Astrocyte of the cerebellum (primary cell): ENCODE measurements around the gene STRN.
"Not testable (repeated sequence)": the region's sequence is repeated elsewhere in the genome, so short reads cannot be mapped to it uniquely, and the experiment has no call there.

Experiments
- DNase-seq: peaks from one replicate; pipeline ENCODE4 v3.0.0-alpha.2; 2011; ENCODE audit warnings: low read depth
- H3K4me3 ChIP-seq: 2 replicates; pipeline ENCODE4 v1.5.1; 2011; ENCODE audit warnings: mild to moderate bottlenecking, low read depth, low read length, moderate library complexity
- CTCF ChIP-seq: IDR thresholded peaks from 2 replicates; pipeline ENCODE4 v1.5.1; 2012; ENCODE audit warnings: low read length, low read depth, moderate library complexity, mild to moderate bottlenecking; ENCODE audit errors: missing control alignments
- in situ Hi-C: cut with HindIII; loops from 2 replicates; pipeline ENCODE4 v1.10.0; 2017; ENCODE audit warnings: low sequenced_read_pairs

The STRN gene

GRCh38 chr2:36952748-36953197, 13.6 kb downstream of the STRN start:
- in situ Hi-C loops: no loop called here
- no peak for DNase-seq
- no peak overlapping the region for H3K4me3 ChIP-seq
- TF ChIP-seq CTCF: no peak

- no peak overlapping the region for H3K4me3 ChIP-seq
- TF ChIP-seq CTCF: no peak
- in situ Hi-C loops: no loop called here
- no peak for DNase-seq
These were observed 14.8 kb downstream of the STRN start for GRCh38 chr2:36951574-36951973.

DNA sequence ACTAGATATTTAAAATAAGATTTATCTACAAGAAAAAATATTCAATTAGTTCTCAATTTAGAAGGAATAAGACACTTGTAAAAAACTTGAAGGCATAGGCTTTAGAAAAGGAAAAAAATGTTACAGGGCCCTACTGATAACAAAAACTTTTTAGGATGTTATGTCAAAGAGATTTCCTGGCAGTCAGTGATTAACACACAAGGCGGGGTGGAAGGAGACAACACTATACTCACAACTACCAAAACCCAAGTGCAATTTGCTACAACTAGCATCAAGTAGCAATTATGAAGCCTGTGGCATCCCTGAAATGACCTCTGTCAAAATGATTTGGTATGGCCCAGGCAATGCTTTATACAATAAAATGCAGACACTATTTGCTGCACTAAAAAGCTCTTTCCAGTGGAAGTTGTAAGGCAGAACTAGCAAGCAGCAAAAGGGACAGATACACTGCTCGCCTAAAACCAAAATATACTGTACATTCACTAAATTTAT, 15.3 kb downstream of the STRN start:
- in situ Hi-C loops: no loop called here
- H3K4me3 ChIP-seq: no peak overlapping the region
- no peak for DNase-seq
- no peak for TF ChIP-seq CTCF

DNA sequence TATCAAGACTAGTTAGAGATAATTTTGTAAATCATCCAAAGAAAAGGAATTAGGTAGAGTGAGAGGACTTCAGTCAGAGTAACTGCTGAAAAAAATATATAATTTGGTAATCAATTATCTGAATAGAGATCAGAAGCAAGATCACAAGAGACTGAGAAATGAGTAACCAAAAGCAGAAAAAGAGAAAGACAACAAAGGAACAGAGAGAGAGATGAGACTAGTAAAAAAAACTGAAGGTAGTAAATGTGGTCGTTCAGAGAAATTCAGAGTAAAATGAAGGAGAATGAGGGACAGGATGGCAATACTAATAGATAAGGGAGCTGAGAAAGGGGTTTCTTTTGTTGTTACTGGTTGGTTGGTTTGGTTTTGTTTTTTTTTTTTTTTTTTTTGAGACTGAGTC, 16.5 kb downstream of the STRN start:
- no peak overlapping the region for H3K4me3 ChIP-seq
- no peak for TF ChIP-seq CTCF
- DNase-seq: no peak
- in situ Hi-C loops: no loop called here

DNA sequence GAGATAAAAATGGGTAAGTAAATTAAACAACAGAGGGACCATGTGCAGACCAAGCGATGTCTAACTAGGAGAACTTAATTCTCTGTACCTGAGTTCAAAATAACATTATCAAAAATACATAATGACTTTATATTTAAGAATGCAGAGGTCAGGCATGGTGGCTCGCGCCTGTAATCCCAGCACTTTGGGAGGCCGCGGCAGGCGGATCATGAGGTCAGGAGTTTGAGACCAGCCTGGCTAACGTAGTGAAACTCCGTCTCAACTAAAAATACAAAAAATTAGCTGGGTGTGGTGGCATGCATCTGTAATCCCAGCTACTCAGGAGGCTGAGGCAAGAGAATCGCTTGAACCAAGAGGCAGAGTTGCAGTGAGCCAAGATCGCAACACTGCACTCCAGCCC, 21.1 kb downstream of the STRN start:
- in situ Hi-C loops, H3K4me3 ChIP-seq, DNase-seq: not testable (repeated sequence)

- in situ Hi-C loops: no loop called here
- TF ChIP-seq CTCF: no peak
- no peak overlapping the region for H3K4me3 ChIP-seq
- DNase-seq: no peak
These were observed 24.5 kb downstream of the STRN start for GRCh38 chr2:36941867-36942266.

GRCh38 chr2:36936526-36936925, 29.8 kb downstream of the STRN start:
- DNase-seq, in situ Hi-C loops, H3K4me3 ChIP-seq: not testable (repeated sequence)

DNA sequence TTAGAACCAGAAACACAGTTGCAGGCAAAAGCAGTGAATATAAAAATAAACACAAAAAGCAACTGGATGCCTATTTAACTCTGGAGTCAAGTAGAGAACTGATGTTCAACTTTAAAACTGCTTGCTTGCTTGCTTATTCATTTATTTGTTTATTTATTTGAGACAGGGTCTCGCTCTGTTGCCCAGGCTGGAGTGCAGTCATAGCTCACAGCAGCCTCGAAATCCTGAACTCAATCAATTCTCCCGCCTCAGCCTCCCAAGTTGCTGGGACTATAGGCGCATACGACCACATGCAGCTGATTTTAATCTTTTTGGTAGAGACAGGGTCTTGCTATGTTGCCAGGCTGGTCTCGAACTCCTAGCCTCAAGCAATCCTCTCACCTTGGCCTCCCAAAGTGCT, 34.6 kb downstream of the STRN start:
- H3K4me3 ChIP-seq, DNase-seq, in situ Hi-C loops: not testable (repeated sequence)

DNA sequence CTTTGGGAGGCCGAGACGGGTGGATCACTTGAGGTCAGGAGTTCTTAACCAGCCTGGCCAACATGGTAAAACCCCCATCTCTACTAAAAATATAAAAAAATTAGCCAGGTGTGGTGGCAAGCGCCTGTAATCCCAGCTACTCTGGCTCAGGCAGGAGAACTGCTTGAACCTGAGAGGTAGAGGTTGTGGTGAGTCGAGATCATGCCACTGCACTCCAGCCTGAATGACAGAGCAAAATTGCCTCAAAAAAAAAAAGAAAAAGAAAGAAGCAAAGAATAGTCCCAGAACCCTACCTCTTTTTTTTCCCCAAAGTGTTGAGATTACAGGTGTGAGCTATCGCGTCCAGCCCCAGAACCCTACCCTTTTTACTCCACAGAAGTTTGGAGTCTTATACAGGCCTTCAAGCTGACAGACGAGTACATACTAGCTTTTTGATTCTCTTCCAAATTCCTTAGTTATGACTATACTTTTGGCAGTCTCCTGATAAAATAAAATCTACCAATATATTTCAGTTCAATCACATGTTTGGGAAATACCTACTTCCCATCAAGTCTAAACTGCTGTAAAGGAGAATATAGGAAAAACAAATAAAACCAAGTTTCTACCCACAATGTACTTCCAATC, 35.4 kb downstream of the STRN start:
- H3K4me3 ChIP-seq, in situ Hi-C loops: not testable (repeated sequence)
- peak; percentile 44 for DNase-seq

GRCh38 chr2:36926175-36927132, 39.9 kb downstream of the STRN start:
- H3K4me3 ChIP-seq, DNase-seq, in situ Hi-C loops: not testable (repeated sequence)

DNA sequence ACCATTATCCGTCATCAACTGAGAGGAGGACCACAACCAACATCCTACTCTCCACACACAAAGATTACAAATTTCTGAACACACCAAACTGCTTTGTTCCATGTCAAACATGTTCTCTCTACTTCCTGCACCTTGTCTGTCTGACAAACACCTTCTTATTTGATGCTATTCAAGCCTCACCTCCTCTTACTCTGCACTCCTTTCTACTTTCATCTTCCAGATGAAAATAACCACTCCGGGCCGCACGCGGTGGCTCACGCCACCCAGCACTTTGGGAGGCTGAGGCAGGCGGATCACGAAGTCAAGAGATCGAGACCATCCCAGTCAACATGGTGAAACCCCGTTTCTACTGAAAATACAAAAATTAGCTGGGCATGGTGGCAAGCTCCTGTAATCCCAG, 43.7 kb downstream of the STRN start:
- in situ Hi-C loops, DNase-seq, H3K4me3 ChIP-seq: not testable (repeated sequence)
